Body of pancreas (tissue), 4 donors: ENCODE results near the gene ARHGEF2. TPM values are rescaled to one million over a fixed set of nuclear protein-coding genes. Genes with fewer than 3 reads are reported as not detected.
"Not testable (repeated sequence)": the region's sequence is repeated elsewhere in the genome, so short reads cannot be mapped to it uniquely, and the experiment has no call there.

ENCODE experiments used
- ATAC-seq: fragments of 150-250 bp; one replicate; pipeline ENCODE4 v1.9.1; 2016
- DNase-seq, 4 donors: peaks; one replicate each; pipeline ENCODE4 v3.0.0-alpha.2; 2019
- H3K27ac ChIP-seq, 4 donors: fragments of 200-600 bp; sonication (generic); 1 replicate in 3 of 4; 2 replicates in 1 of 4; pipeline versions ENCODE4 v1.5.1 to v1.6.1; 2016 to 2019; ENCODE audit warnings: mild to moderate bottlenecking in 1 of 4, mixed read lengths in 1 of 4, moderate library complexity in 1 of 4
- H3K27me3 ChIP-seq, 2 donors: fragments of 200-600 bp; sonication (generic); one replicate each; pipeline ENCODE4 v1.6.0; 2016; ENCODE audit warnings: mild to moderate bottlenecking in 1 of 2
- H3K36me3 ChIP-seq, 2 donors: fragments of 200-600 bp; sonication (generic); replicated peaks in 1 of 2; 2 replicates each; pipeline ENCODE4 v1.5.1; 2016; ENCODE audit warnings: low read depth in 2 of 2; ENCODE audit not compliant: insufficient read depth in 1 of 2
- H3K4me1 ChIP-seq: fragments of 200-600 bp; sonication (generic); one replicate; pipeline ENCODE4 v1.6.0; 2016
- H3K4me3 ChIP-seq, 2 donors: fragments of 200-600 bp; sonication (generic); 1 replicate in 1 of 2; 2 replicates in 1 of 2; pipeline ENCODE4 v1.5.1; 2016 to 2019
- H3K9me3 ChIP-seq, 3 donors: fragments of 200-600 bp; sonication (generic); 1 replicate in 2 of 3; 2 replicates in 1 of 3; pipeline ENCODE4 v1.5.1; 2016
- CTCF ChIP-seq, 7 experiments: fragments of 450-650 bp in 4 of 7; fragments of 200-600 bp in 3 of 7; sonication (generic) in 3 of 7; IDR thresholded peaks; one replicate each; pipeline ENCODE4 v1.5.1; 2016 to 2019; ENCODE audit warnings: antibody characterized with exemption in 7 of 7
- POLR2A ChIP-seq, 3 donors: fragments of 450-650 bp; IDR thresholded peaks; one replicate each; pipeline ENCODE4 v1.6.1; 2016; ENCODE audit warnings: antibody characterized with exemption in 3 of 3, mild to moderate bottlenecking in 2 of 3
- WGBS, 2 donors: methylation state at CpG; one replicate each; pipeline ENCODE4 v1.1.5; 2017; 5-methylcytosine and 5-hydroxymethylcytosine counted together
- intact Hi-C: fragments of 100-400 bp; cut with DNase I; formaldehyde crosslinking; loops from one replicate; pipeline ENCODE4 v1.15.1; 2023
- total RNA-seq, 2 donors: library from RNA; depleted of rRNA; stranded (reverse); fragments of >200 nt; gene quantifications; one replicate each; pipeline ENCODE4 v1.1.0, GENCODE V29; 2016

The ARHGEF2 gene
- total RNA-seq, 2 donors from 2014 or later: 31.9 to 32.6 TPM

- H3K27ac ChIP-seq: no peak overlapping the region
- no peaks in the 10 kb centered on the region for H3K9me3 ChIP-seq
- WGBS, 2 donors: 45 to 49% methylated on average over 2 of the region's 2 CpGs
- no peaks in the 10 kb centered on the region for H3K36me3 ChIP-seq
- no peaks in the 10 kb centered on the region for H3K27me3 ChIP-seq
- H3K4me1 ChIP-seq: no peaks in the 10 kb centered on the region
- ATAC-seq (no peak), DNase-seq (no peak)
- H3K4me3 ChIP-seq: no peak overlapping the region
- intact Hi-C loops: no loop called here
- TF ChIP-seq CTCF (IDR thresholded peaks at IDR 0.05): no peak
- no peak for TF ChIP-seq POLR2A (IDR thresholded peaks at IDR 0.05)
Observed at GRCh38 chr1:155996166-155996565, 17.8 kb upstream of the ARHGEF2 start.

- DNase-seq: no peak
- no peak for TF ChIP-seq CTCF (IDR thresholded peaks at IDR 0.05)
- no peak for TF ChIP-seq POLR2A (IDR thresholded peaks at IDR 0.05)
- Histone ChIP-seq H3K36me3 (no peaks in the 10 kb centered on the region), H3K27me3 (no peaks in the 10 kb centered on the region), H3K9me3 (no peaks in the 10 kb centered on the region), H3K4me1 (no peaks in the 10 kb centered on the region), H3K4me3 (no peak overlapping the region), H3K27ac (no peak overlapping the region)
- WGBS, 2 donors: 85 to 92% methylated on average over 3 of the region's 3 CpGs
- intact Hi-C loops: loop anchor here (5.0 kb wide), 1 partner anchor 51 kb away; the partner anchor contains the start of gene RXFP4
- ATAC-seq: no peak
Observed at GRCh38 chr1:155993595-155993994, 15.2 kb upstream of the ARHGEF2 start.

GRCh38 chr1:155990005-155990739 is 11.8 kb upstream of the ARHGEF2 start:
- TF ChIP-seq POLR2A (IDR thresholded peaks at IDR 0.05): no peak
- TF ChIP-seq CTCF (IDR thresholded peaks at IDR 0.05): no peak
- H3K27ac ChIP-seq: no peak overlapping the region
- H3K27me3 ChIP-seq: no peaks in the 10 kb centered on the region
- DNase-seq (peak in 1 of 4 donors; percentile 50), ATAC-seq (no peak)
- H3K9me3 ChIP-seq: no peaks in the 10 kb centered on the region
- H3K4me3 ChIP-seq: no peak overlapping the region
- H3K4me1 ChIP-seq: no peaks in the 10 kb centered on the region
- intact Hi-C loops: loop anchor here (5.0 kb wide), 1 partner anchor 48 kb away; the partner anchor contains the start of gene RXFP4
- 75 to 76% methylated on average over 6 of the region's 6 CpGs for WGBS, 2 donors
- no peaks in the 10 kb centered on the region for H3K36me3 ChIP-seq

GRCh38 chr1:155989242-155990004 is 11.1 kb upstream of the ARHGEF2 start:
- peak; percentile 66 to 72 (median 72) for DNase-seq
- no peaks in the 10 kb centered on the region for H3K9me3 ChIP-seq
- H3K4me1 ChIP-seq: no peaks in the 10 kb centered on the region
- TF ChIP-seq CTCF (IDR thresholded peaks at IDR 0.05) (peak; percentile 90 to 97 (median 95)), POLR2A (IDR thresholded peaks at IDR 0.05) (no peak)
- no peaks in the 10 kb centered on the region for H3K36me3 ChIP-seq
- intact Hi-C loops: loop anchor here (5.0 kb wide), 1 partner anchor 47 kb away; the partner anchor contains the start of gene RXFP4
- no peak overlapping the region for H3K4me3 ChIP-seq
- no peaks in the 10 kb centered on the region for H3K27me3 ChIP-seq
- 26 to 40% methylated on average over 3 to 9 of the region's 9 CpGs for WGBS, 2 donors
- ATAC-seq: peak; percentile 90
- H3K27ac ChIP-seq: peak overlapping the region in 1 of 4 donors; percentile 2

- ATAC-seq, intact Hi-C loops, DNase-seq, H3K36me3 ChIP-seq, H3K4me1 ChIP-seq, H3K27ac ChIP-seq, H3K27me3 ChIP-seq, H3K9me3 ChIP-seq, H3K4me3 ChIP-seq: not testable (repeated sequence)
- WGBS, 2 donors: 83 to 86% methylated on average over 11 of the region's 11 CpGs
Observed at GRCh38 chr1:155984903-155985645, 6.7 kb upstream of the ARHGEF2 start.
